Spleen (tissue), 7 donors: Measurements from ENCODE around the gene DAP3.

Source experiments
- CTCF ChIP-seq, 11 experiments: fragments of 200-600 bp in 7 of 11; fragments of 450-650 bp in 4 of 11; sonication (generic) in 4 of 11; IDR thresholded peaks in 8 of 11; conservative IDR thresholded peaks in 3 of 11; 1 replicate in 7 of 11; 2 replicates in 4 of 11; pipeline versions ENCODE4 v1.4.0 to v1.8.0; 2016 to 2021; ENCODE audit warnings: antibody characterized with exemption in 11 of 11, inconsistent platforms in 4 of 11, mild to moderate bottlenecking in 1 of 11
- POLR2A ChIP-seq, 3 donors: fragments of 450-650 bp; IDR thresholded peaks; one replicate each; pipeline ENCODE4 v1.5.1; 2017; ENCODE audit warnings: antibody characterized with exemption in 3 of 3, mild to moderate bottlenecking in 1 of 3
- POLR2AphosphoS5 ChIP-seq, 3 donors: sonication (generic); formaldehyde crosslinking; IDR thresholded peaks; one replicate each; pipeline ENCODE4 v1.5.1; 2017; ENCODE audit warnings: antibody characterized with exemption in 3 of 3
- donor health status: DM: no; HTN: no; CAD: no; lungs with moderate emphysema.
- donor health status: DM: no; HTN: no; CAD: no.
- donor health status: DM: no; HTN: no; CAD: no.

- no peak for TF ChIP-seq POLR2AphosphoS5 (IDR thresholded peaks at IDR 0.05)
- no peak for TF ChIP-seq CTCF (IDR thresholded peaks at IDR 0.05 in 8 of 11, conservative IDR thresholded peaks at IDR 0.05 in 3 of 11)
- TF ChIP-seq POLR2A (IDR thresholded peaks at IDR 0.05): no peak
These were observed 39.2 kb upstream of the DAP3 start for GRCh38 chr1:155649676-155650075.
